Measurements from ENCODE around the gene MFAP3L.

MFAP3L gene

DNA sequence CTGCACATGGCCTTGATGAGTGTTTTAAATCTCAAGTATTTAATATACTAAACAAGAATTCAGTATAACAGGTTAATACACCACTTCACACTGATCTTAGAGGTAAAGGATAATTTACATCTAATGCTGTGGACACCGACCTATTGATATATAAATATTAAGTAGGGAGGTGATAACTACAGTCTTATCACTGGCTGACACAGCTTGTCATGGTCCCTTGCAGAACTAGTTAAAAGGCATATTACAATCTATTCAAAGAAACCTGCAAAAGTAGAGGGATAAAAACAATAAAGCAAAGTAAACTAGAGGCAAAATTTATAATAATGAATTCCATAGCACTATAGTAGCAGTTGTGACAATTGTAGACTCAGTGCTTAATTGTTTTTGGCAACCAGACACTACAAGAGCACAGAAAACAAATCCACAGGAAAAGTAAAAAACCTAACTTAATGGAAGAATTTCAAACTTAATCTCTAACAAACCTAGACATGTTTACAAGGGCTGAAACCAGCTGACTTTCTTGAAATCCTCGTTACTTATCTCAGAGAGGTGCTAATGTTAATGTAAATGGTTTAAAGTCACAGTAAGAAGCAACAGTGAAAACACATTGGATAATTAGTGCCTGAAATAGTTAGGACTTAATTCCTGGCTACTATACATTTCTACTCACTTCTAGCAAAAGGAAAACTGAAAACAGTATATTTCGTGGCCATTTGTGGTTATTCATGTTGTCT, 25.0 kb downstream of the MFAP3L start (continued):
- TF ChIP-seq, protein P1, sequence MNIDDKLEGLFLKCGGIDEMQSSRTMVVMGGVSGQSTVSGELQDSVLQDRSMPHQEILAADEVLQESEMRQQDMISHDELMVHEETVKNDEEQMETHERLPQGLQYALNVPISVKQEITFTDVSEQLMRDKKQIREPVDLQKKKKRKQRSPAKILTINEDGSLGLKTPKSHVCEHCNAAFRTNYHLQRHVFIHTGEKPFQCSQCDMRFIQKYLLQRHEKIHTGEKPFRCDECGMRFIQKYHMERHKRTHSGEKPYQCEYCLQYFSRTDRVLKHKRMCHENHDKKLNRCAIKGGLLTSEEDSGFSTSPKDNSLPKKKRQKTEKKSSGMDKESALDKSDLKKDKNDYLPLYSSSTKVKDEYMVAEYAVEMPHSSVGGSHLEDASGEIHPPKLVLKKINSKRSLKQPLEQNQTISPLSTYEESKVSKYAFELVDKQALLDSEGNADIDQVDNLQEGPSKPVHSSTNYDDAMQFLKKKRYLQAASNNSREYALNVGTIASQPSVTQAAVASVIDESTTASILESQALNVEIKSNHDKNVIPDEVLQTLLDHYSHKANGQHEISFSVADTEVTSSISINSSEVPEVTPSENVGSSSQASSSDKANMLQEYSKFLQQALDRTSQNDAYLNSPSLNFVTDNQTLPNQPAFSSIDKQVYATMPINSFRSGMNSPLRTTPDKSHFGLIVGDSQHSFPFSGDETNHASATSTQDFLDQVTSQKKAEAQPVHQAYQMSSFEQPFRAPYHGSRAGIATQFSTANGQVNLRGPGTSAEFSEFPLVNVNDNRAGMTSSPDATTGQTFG (tag by site-specific recombination; IDR thresholded peaks at IDR 0.05; ENCODE audit: borderline replicate concordance) = no peak
- TF ChIP-seq ZBTB48 (tag by site-specific recombination; IDR thresholded peaks at IDR 0.05) (no peak), ZEB2 (tag by site-specific recombination; IDR thresholded peaks at IDR 0.05) (no peak)

GRCh38 chr4:169999923-170000322, 26.3 kb downstream of the MFAP3L start:
- H3K27ac ChIP-seq (ENCODE audit: extremely low read depth, low read depth, low read length) = no peak overlapping the region
- POLR2A ChIA-PET = no interaction called here
- H3K4me1 ChIP-seq (ENCODE audit: control insufficient read depth, insufficient read depth, low read length) = no peaks in the 10 kb centered on the region
- TF ChIP-seq ZSCAN23 (tag by site-specific recombination; IDR thresholded peaks at IDR 0.05) (no peak), ZNF501 (tag by site-specific recombination; IDR thresholded peaks at IDR 0.05) (no peak), ZNF664 (tag by site-specific recombination; IDR thresholded peaks at IDR 0.05) (no peak), ZNF654 (tag by site-specific recombination; IDR thresholded peaks at IDR 0.05; ENCODE audit: low read depth) (no peak), ZNF280D (tag by site-specific recombination; IDR thresholded peaks at IDR 0.05) (no peak), HOXA7 (CRISPR knock-in tag; IDR thresholded peaks at IDR 0.05; ENCODE audit: borderline replicate concordance) (no peak), ZNF555 (tag by site-specific recombination; conservative IDR thresholded peaks at IDR 0.05) (no peak), ZNF792 (tag by site-specific recombination; IDR thresholded peaks at IDR 0.05) (no peak), ZNF623 (tag by site-specific recombination; IDR thresholded peaks at IDR 0.05) (no peak), ZNF19 (tag by site-specific recombination; IDR thresholded peaks at IDR 0.05; ENCODE audit: low read depth) (no peak), ZNF416 (tag by site-specific recombination; IDR thresholded peaks at IDR 0.05) (no peak), ZNF843 (tag by site-specific recombination; IDR thresholded peaks at IDR 0.05) (no peak), ZNF292 (tag by site-specific recombination; IDR thresholded peaks at IDR 0.05; ENCODE audit: borderline replicate concordance, low read depth) (no peak), PATZ1 (tag by site-specific recombination; IDR thresholded peaks at IDR 0.05) (no peak), ZBTB48 (tag by site-specific recombination; IDR thresholded peaks at IDR 0.05) (no peak), ZNF530 (tag by site-specific recombination; IDR thresholded peaks at IDR 0.05; ENCODE audit: low read depth) (no peak)
- TF ChIP-seq, protein P2, sequence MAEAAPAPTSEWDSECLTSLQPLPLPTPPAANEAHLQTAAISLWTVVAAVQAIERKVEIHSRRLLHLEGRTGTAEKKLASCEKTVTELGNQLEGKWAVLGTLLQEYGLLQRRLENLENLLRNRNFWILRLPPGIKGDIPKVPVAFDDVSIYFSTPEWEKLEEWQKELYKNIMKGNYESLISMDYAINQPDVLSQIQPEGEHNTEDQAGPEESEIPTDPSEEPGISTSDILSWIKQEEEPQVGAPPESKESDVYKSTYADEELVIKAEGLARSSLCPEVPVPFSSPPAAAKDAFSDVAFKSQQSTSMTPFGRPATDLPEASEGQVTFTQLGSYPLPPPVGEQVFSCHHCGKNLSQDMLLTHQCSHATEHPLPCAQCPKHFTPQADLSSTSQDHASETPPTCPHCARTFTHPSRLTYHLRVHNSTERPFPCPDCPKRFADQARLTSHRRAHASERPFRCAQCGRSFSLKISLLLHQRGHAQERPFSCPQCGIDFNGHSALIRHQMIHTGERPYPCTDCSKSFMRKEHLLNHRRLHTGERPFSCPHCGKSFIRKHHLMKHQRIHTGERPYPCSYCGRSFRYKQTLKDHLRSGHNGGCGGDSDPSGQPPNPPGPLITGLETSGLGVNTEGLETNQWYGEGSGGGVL (tag by site-specific recombination; IDR thresholded peaks at IDR 0.05) = no peak
- no peak overlapping the region for H3K4me3 ChIP-seq (ENCODE audit: low read depth, low read length)
- CTCF ChIA-PET = interaction anchor here (0.6 kb wide), 1 partner anchor 189 kb away, joined by 3 read pairs; no protein-coding TSS in a partner anchor
- no peaks in the 10 kb centered on the region for H3K9me3 ChIP-seq (ENCODE audit: control insufficient read depth, insufficient read depth, low read depth, low read length)
- no peaks in the 10 kb centered on the region for H3K36me3 ChIP-seq (ENCODE audit: control insufficient read depth in 2 of 2, insufficient read depth in 1 of 2, low read length in 2 of 2)

All from HEK293 (cell line).